GM23338 (cell line): ENCODE measurements around the gene BABAM1. TPM values are rescaled to one million over a fixed set of nuclear protein-coding genes. Genes with fewer than 3 reads are reported as not detected.
A peak's percentile ranks its signal among the peaks of the same experiment; 100 is the strongest.

Experiments
- ATAC-seq: fragments of 200-7000 bp; cut with Tn5 transposase; 3 replicates; pipeline ENCODE4 v1.9.1; 2020
- DNase-seq: peaks from one replicate; pipeline ENCODE4 v3.0.0-alpha.2; 2015; ENCODE audit warnings: low spot score
- H2AFZ ChIP-seq: fragments of 200-600 bp; sonication (generic); 2 replicates; pipeline ENCODE4 v1.8.0; 2016; ENCODE audit warnings: antibody characterized with exemption, mild to moderate bottlenecking, moderate library complexity
- H3F3A ChIP-seq: fragments of 200-600 bp; sonication (generic); replicated peaks from 2 replicates; pipeline ENCODE4 v1.8.0; 2017; ENCODE audit warnings: antibody characterized with exemption, mixed run types, low read depth
- H3K27ac ChIP-seq: fragments of 200-600 bp; sonication (generic); 2 replicates; pipeline ENCODE4 v1.6.1; 2016; ENCODE audit warnings: low read depth
- H3K27me3 ChIP-seq: fragments of 200-600 bp; sonication (generic); 2 replicates; pipeline ENCODE4 v1.8.0; 2016; ENCODE audit warnings: mild to moderate bottlenecking, mixed run types, moderate library complexity; ENCODE audit not compliant: insufficient read depth
- H3K36me3 ChIP-seq: fragments of 200-600 bp; sonication (generic); 2 replicates; pipeline ENCODE4 v1.8.0; 2016; ENCODE audit warnings: mild to moderate bottlenecking; ENCODE audit not compliant: insufficient read depth
- H3K4me1 ChIP-seq: fragments of 200-600 bp; sonication (generic); 2 replicates; pipeline ENCODE4 v1.8.0; 2016; ENCODE audit warnings: mild to moderate bottlenecking, moderate library complexity; ENCODE audit not compliant: insufficient read depth
- H3K4me2 ChIP-seq: fragments of 200-600 bp; sonication (generic); 2 replicates; pipeline ENCODE4 v1.7.1; 2017; ENCODE audit warnings: mixed run types
- H3K4me3 ChIP-seq: fragments of 200-600 bp; sonication (generic); 2 replicates; pipeline ENCODE4 v1.6.1; 2016; ENCODE audit warnings: mixed run types
- H3K79me2 ChIP-seq: fragments of 200-600 bp; sonication (generic); replicated peaks from 2 replicates; pipeline ENCODE4 v1.8.0; 2017; ENCODE audit warnings: mild to moderate bottlenecking; ENCODE audit not compliant: insufficient read depth
- H3K9me2 ChIP-seq: fragments of 200-600 bp; sonication (generic); 2 replicates; pipeline ENCODE4 v1.8.0; 2017; ENCODE audit not compliant: insufficient read depth
- H4K20me1 ChIP-seq: fragments of 200-600 bp; sonication (generic); replicated peaks from 2 replicates; pipeline ENCODE4 v1.8.0; 2017; ENCODE audit warnings: mild to moderate bottlenecking; ENCODE audit not compliant: insufficient read depth
- H3K27ac Mint-ChIP-seq: 2 replicates; pipeline ENCODE4 v1.8.0; 2020; ENCODE audit warnings: inconsistent platforms, mild to moderate bottlenecking, moderate library complexity, mixed read lengths
- H3K27me3 Mint-ChIP-seq: 3 replicates; pipeline ENCODE4 v1.8.0; 2022; ENCODE audit warnings: low read depth, mild to moderate bottlenecking, moderate library complexity, mixed read lengths, inconsistent platforms; ENCODE audit not compliant: insufficient read depth, poor library complexity
- H3K36me3 Mint-ChIP-seq: 3 replicates; pipeline ENCODE4 v1.8.0; 2021; ENCODE audit warnings: low read depth, mild to moderate bottlenecking, inconsistent platforms, moderate library complexity, mixed read lengths
- H3K4me1 Mint-ChIP-seq: 3 replicates; pipeline ENCODE4 v1.8.0; 2020; ENCODE audit warnings: mild to moderate bottlenecking, inconsistent platforms, mixed read lengths
- H3K4me3 Mint-ChIP-seq: 3 replicates; pipeline ENCODE4 v1.8.0; 2021; ENCODE audit warnings: moderate library complexity, mild to moderate bottlenecking, inconsistent platforms, mixed read lengths
- H3K9me3 Mint-ChIP-seq: 3 replicates; pipeline ENCODE4 v1.8.0; 2020; ENCODE audit warnings: moderate library complexity, mild to moderate bottlenecking, inconsistent platforms, mixed read lengths
- CREB1 ChIP-seq: fragments of 250-450 bp; sonication (Bioruptor Pico); IDR thresholded peaks from 2 replicates; pipeline ENCODE4 v1.5.0; 2020; ENCODE audit warnings: low read depth, mild to moderate bottlenecking, moderate library complexity
- EZH2 ChIP-seq: fragments of 200-600 bp; sonication (generic); IDR thresholded peaks from one replicate; pipeline ENCODE4 v1.8.0; 2017; ENCODE audit warnings: antibody characterized with exemption, mild to moderate bottlenecking, low read depth; ENCODE audit not compliant: unreplicated experiment
- JUNB ChIP-seq: IDR thresholded peaks from one replicate; pipeline ENCODE4 v1.6.1; 2016; ENCODE audit warnings: antibody characterized with exemption; ENCODE audit not compliant: unreplicated experiment
- NANOG ChIP-seq: IDR thresholded peaks from 2 replicates; pipeline ENCODE4 v1.6.1; 2016; ENCODE audit warnings: antibody characterized with exemption, borderline replicate concordance
- POLR2AphosphoS5 ChIP-seq: IDR thresholded peaks from 2 replicates; pipeline ENCODE4 v1.6.1; 2016; ENCODE audit warnings: antibody characterized with exemption, low read depth
- STAT1 ChIP-seq: IDR thresholded peaks from one replicate; pipeline ENCODE4 v1.6.1; 2016; ENCODE audit warnings: antibody characterized with exemption; ENCODE audit not compliant: unreplicated experiment
- ZNF114 ChIP-seq: fragments of 250-450 bp; sonication (Bioruptor Pico); IDR thresholded peaks from 2 replicates; pipeline ENCODE4 v1.5.0; 2020; ENCODE audit warnings: mild to moderate bottlenecking, moderate library complexity
- ZNF331 ChIP-seq: fragments of 250-450 bp; sonication (Bioruptor Pico); IDR thresholded peaks from 2 replicates; pipeline ENCODE4 v1.5.0; 2020; ENCODE audit warnings: low read depth, mild to moderate bottlenecking, moderate library complexity
- ZNF462 ChIP-seq: fragments of 250-450 bp; sonication (Bioruptor Pico); IDR thresholded peaks from 2 replicates; pipeline ENCODE4 v1.5.0; 2020; ENCODE audit warnings: mild to moderate bottlenecking, moderate library complexity
- polyA plus RNA-seq: library from polyadenylated mRNA; unstranded; fragments of >200 nt; fragmentation: Nextera tagmentation; extraction: Ambion mirVana; gene quantifications from 2 replicates; pipeline ENCODE4 v1.2.1, GENCODE V29; 2016
- total RNA-seq: library from RNA; depleted of rRNA; stranded (reverse); fragments of >200 nt; shearing (Covaris generic); gene quantifications from 2 replicates; pipeline ENCODE4 v1.2.3, GENCODE V29; 2014
- TF ChIP-seq, protein P1 (sequence below): IDR thresholded peaks from one replicate; pipeline ENCODE4 v1.6.1; 2018; ENCODE audit warnings: antibody characterized with exemption; ENCODE audit not compliant: unreplicated experiment
- TF ChIP-seq, protein P2 (sequence below), 2 experiments: fragments of 200-600 bp in 1 of 2; sonication (generic) in 1 of 2; conservative IDR thresholded peaks; 2 replicates each; pipeline versions ENCODE4 v1.5.1 to v1.6.1; 2016 to 2017; ENCODE audit warnings: antibody characterized with exemption in 2 of 2, low read depth in 2 of 2, mild to moderate bottlenecking in 2 of 2, moderate library complexity in 1 of 2

The BABAM1 gene
- total and polyA plus RNA-seq, 2 experiments from 2014 or later, result 78.1 to 95.0 TPM

- Histone ChIP-seq H3K36me3 (no peaks in the 10 kb centered on the region), H2AFZ (no peak overlapping the region), H3K4me2 (no peak overlapping the region), H3K4me1 (peaks cover 15% of the 10 kb centered on the region), H3K27me3 (no peaks in the 10 kb centered on the region), H3K27ac (peak overlapping the region; percentile 39; the same call in 1 of the 2 replicates), H3K4me3 (no peak overlapping the region), H3F3A (peaks cover 36% of the 10 kb centered on the region), H3K79me2 (peaks cover 62% of the 10 kb centered on the region), H3K9me2 (no peaks in the 10 kb centered on the region), H4K20me1 (peaks cover 15% of the 10 kb centered on the region; the same call in 1 of the 2 replicates)
- no peak for ATAC-seq
- Mint-ChIP-seq H3K27me3 (peaks cover 20% of the 10 kb centered on the region), H3K36me3 (peaks cover 23% of the 10 kb centered on the region), H3K4me1 (peaks cover 33% of the 10 kb centered on the region), H3K4me3 (no peak overlapping the region), H3K27ac (peak overlapping the region; percentile 65; the same call in 1 of the 2 replicates), H3K9me3 (no peaks in the 10 kb centered on the region)
- DNase-seq, result no peak
- no peak for TF ChIP-seq ZNF462 (CRISPR knock-in tag)
- no peak for TF ChIP-seq NANOG
- TF ChIP-seq POLR2AphosphoS5, result no peak
- TF ChIP-seq, protein P1, sequence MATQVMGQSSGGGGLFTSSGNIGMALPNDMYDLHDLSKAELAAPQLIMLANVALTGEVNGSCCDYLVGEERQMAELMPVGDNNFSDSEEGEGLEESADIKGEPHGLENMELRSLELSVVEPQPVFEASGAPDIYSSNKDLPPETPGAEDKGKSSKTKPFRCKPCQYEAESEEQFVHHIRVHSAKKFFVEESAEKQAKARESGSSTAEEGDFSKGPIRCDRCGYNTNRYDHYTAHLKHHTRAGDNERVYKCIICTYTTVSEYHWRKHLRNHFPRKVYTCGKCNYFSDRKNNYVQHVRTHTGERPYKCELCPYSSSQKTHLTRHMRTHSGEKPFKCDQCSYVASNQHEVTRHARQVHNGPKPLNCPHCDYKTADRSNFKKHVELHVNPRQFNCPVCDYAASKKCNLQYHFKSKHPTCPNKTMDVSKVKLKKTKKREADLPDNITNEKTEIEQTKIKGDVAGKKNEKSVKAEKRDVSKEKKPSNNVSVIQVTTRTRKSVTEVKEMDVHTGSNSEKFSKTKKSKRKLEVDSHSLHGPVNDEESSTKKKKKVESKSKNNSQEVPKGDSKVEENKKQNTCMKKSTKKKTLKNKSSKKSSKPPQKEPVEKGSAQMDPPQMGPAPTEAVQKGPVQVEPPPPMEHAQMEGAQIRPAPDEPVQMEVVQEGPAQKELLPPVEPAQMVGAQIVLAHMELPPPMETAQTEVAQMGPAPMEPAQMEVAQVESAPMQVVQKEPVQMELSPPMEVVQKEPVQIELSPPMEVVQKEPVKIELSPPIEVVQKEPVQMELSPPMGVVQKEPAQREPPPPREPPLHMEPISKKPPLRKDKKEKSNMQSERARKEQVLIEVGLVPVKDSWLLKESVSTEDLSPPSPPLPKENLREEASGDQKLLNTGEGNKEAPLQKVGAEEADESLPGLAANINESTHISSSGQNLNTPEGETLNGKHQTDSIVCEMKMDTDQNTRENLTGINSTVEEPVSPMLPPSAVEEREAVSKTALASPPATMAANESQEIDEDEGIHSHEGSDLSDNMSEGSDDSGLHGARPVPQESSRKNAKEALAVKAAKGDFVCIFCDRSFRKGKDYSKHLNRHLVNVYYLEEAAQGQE, result no peak
- no peak for TF ChIP-seq CREB1 (CRISPR knock-in tag)
- no peak for TF ChIP-seq STAT1
- TF ChIP-seq ZNF114, result no peak
- TF ChIP-seq, protein P2, sequence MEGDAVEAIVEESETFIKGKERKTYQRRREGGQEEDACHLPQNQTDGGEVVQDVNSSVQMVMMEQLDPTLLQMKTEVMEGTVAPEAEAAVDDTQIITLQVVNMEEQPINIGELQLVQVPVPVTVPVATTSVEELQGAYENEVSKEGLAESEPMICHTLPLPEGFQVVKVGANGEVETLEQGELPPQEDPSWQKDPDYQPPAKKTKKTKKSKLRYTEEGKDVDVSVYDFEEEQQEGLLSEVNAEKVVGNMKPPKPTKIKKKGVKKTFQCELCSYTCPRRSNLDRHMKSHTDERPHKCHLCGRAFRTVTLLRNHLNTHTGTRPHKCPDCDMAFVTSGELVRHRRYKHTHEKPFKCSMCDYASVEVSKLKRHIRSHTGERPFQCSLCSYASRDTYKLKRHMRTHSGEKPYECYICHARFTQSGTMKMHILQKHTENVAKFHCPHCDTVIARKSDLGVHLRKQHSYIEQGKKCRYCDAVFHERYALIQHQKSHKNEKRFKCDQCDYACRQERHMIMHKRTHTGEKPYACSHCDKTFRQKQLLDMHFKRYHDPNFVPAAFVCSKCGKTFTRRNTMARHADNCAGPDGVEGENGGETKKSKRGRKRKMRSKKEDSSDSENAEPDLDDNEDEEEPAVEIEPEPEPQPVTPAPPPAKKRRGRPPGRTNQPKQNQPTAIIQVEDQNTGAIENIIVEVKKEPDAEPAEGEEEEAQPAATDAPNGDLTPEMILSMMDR (conservative IDR thresholded peaks at IDR 0.05; ENCODE audit: low read depth in 2 of 2), result no peak
- no peak for TF ChIP-seq ZNF331 (CRISPR knock-in tag)
- TF ChIP-seq EZH2, result no peak
- TF ChIP-seq JUNB, result no peak
These were observed 26.3 kb upstream of the BABAM1 start for GRCh38 chr19:17240826-17241399.
